H1 (cell line): ENCODE measurements around the gene APP. TPM values are rescaled to one million over a fixed set of nuclear protein-coding genes. Genes with fewer than 3 reads are reported as not detected.

Experiments
- CBX8 ChIP-seq: fragments of 300-800, 300-1000 bp; sonication (generic); IDR thresholded peaks from 2 replicates; pipeline ENCODE4 v1.7.1; 2016; ENCODE audit warnings: low read depth, low read length, borderline replicate concordance
- JUN ChIP-seq: IDR thresholded peaks from 2 replicates; pipeline ENCODE4 v1.6.1; 2011; ENCODE audit warnings: low read depth, mild to moderate bottlenecking, improper control_type of control experiment, low read length
- polyA plus RNA-seq, 7 experiments: library from polyadenylated mRNA; depleted of rRNA in 3 of 7; stranded (reverse) in 5 of 7; unstranded in 2 of 7; fragments of >200 nt in 5 of 7; fragments of 200-250 nt in 2 of 7; gene quantifications; 1 replicate in 5 of 7; 2 replicates in 1 of 7; 4 replicates in 1 of 7; pipeline versions ENCODE4 v1.2.1 to v1.2.3, GENCODE V29; 2011 to 2013; ENCODE audit warnings: missing spikeins in 2 of 7, mixed read lengths in 2 of 7
- total RNA-seq: library from RNA; stranded (reverse); fragmentation: NEBNext Ultra II Directional; extraction: Animal tissue kit (Norgen Biotek cat#: 25700); gene quantifications from 2 replicates; pipeline ENCODE4 v1.2.1, GENCODE V29; 2021

APP gene
- total and polyA plus RNA-seq, 2 of the 8 experiments (the other 6 are each of a cell fraction or from before 2014, with no cell fraction given): 375 to 551 TPM

DNA sequence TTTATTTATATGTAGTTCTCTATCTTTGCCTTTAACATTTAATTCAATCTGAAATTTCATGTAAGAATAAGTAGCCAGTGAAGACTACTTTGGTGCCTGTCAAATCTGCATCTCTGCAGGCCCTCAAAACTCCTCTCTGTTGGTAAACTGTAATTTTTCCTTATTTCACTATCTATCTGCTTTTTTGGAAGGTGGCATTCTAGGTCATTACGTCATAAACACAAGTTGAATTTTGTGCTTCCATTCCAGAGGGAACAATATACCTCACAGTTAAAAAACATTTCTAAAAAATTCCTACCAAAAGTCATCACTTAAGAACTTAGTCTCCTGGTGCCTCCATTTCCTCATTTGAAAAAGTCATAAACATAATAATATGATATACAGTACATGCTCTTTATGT lies 259.8 kb downstream of the APP start (continued):
- TF ChIP-seq CBX8: no peak
- TF ChIP-seq JUN: no peak
